Suprapubic skin (tissue), 3 donors: ENCODE data around the gene DEFB113.

Source experiments
- CTCF ChIP-seq, 2 donors: fragments of 200-600 bp in 1 of 2; fragments of 450-650 bp in 1 of 2; sonication (generic) in 1 of 2; IDR thresholded peaks; one replicate each; pipeline ENCODE4 v1.5.1; 2016 to 2019; ENCODE audit warnings: antibody characterized with exemption in 2 of 2, mild to moderate bottlenecking in 1 of 2, moderate library complexity in 1 of 2
- POLR2AphosphoS5 ChIP-seq, 3 donors: sonication (generic); formaldehyde crosslinking; IDR thresholded peaks; one replicate each; pipeline ENCODE4 v1.6.1; 2017; ENCODE audit warnings: antibody characterized with exemption in 3 of 3

GRCh38 chr6:49946835-49947234 is 22.6 kb downstream of the DEFB113 start:
- TF ChIP-seq POLR2AphosphoS5 (IDR thresholded peaks at IDR 0.05) (no peak), CTCF (IDR thresholded peaks at IDR 0.05) (no peak)
